Large intestine (tissue), 3 donors: ENCODE results near the gene MSI1. TPM values are rescaled to one million over a fixed set of nuclear protein-coding genes. Genes with fewer than 3 reads are reported as not detected.

Source experiments
- DNase-seq, 2 donors: peaks; one replicate each; pipeline versions ENCODE4 v3.0.0 to v3.0.0-alpha.2; 2013
- H3K27ac ChIP-seq: one replicate; pipeline ENCODE4 v1.5.1; 2013; ENCODE audit warnings: low read length
- H3K27me3 ChIP-seq: 2 replicates; pipeline ENCODE4 v1.6.1; 2013; ENCODE audit warnings: low read length; ENCODE audit not compliant: control insufficient read depth, insufficient read depth
- H3K36me3 ChIP-seq: 2 replicates; pipeline ENCODE4 v1.6.1; 2013; ENCODE audit warnings: low read length; ENCODE audit not compliant: control insufficient read depth, insufficient read depth
- H3K4me1 ChIP-seq: one replicate; pipeline ENCODE4 v1.6.1; 2013; ENCODE audit warnings: low read length; ENCODE audit not compliant: control insufficient read depth, insufficient read depth
- H3K4me3 ChIP-seq: one replicate; pipeline ENCODE4 v1.5.1; 2013; ENCODE audit warnings: low read length
- H3K9me3 ChIP-seq: one replicate; pipeline ENCODE4 v1.6.1; 2013; ENCODE audit warnings: mild to moderate bottlenecking, low read depth, low read length, moderate library complexity; ENCODE audit not compliant: control insufficient read depth
- WGBS: methylation state at CpG from one replicate; pipeline ENCODE4 v1.1.5; 2013; ENCODE audit warnings: low lambda C conversion rate; ENCODE audit not compliant: insufficient coverage; 5-methylcytosine and 5-hydroxymethylcytosine counted together
- polyA plus RNA-seq: library from polyadenylated mRNA; unstranded; fragments of 120-200 nt; gene quantifications from one replicate; pipeline ENCODE4 v1.2.1, GENCODE V29; 2013

The MSI1 gene
- polyA plus RNA-seq, 1 donor: 8.2 TPM

DNA sequence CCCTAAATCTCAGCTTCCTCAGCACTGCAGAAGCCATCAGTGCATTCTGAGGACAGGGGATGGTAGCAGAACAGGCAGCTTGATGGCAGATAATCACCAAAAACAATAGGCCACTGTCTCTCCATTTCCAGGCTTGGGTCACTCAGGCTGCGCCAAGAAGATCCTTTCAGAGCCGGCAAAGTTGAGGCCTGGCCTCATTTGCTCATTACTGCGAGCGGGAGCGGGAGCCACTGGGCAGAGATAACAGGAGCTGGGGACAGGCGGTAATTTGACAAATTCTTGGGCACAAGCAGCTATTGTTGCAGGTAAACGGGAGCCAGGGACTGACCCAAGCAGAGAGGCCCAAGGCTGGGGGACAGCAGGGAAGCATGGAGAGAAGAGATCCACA is 2.1 kb downstream of the MSI1 start:
- no peaks in the 10 kb centered on the region for H3K9me3 ChIP-seq
- no CpG with 5 or more reads among the region's 7 CpGs for WGBS
- H3K4me3 ChIP-seq: no peak overlapping the region
- H3K27me3 ChIP-seq: peaks cover 32% of the 10 kb centered on the region
- H3K36me3 ChIP-seq: peaks cover 4% of the 10 kb centered on the region
- peak overlapping the region; percentile 53 for H3K27ac ChIP-seq
- H3K4me1 ChIP-seq: peaks cover 69% of the 10 kb centered on the region
- DNase-seq: no peak

DNA sequence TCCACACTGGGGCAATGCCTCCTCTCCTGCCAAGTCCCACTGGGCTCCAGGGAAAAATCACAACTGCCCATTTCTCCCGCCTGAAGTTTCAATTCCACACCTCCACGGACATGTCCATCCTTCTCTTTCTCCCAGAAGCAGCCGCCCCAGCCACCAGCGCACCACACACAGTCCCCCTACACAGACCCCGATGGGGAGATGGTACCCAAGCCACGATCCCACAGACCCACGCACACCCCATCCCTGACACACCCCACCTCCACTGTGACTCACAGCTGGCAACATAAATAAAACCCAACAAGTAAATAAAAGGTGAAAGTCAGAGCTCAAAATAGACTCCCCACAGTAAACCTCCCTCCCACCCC is 2.6 kb downstream of the MSI1 start:
- Histone ChIP-seq H3K27ac (peak overlapping the region; percentile 53), H3K27me3 (peaks cover 27% of the 10 kb centered on the region), H3K9me3 (no peaks in the 10 kb centered on the region), H3K4me3 (no peak overlapping the region), H3K4me1 (peaks cover 73% of the 10 kb centered on the region), H3K36me3 (peaks cover 4% of the 10 kb centered on the region)
- DNase-seq: no peak
- WGBS: no CpG with 5 or more reads among the region's 7 CpGs

DNA sequence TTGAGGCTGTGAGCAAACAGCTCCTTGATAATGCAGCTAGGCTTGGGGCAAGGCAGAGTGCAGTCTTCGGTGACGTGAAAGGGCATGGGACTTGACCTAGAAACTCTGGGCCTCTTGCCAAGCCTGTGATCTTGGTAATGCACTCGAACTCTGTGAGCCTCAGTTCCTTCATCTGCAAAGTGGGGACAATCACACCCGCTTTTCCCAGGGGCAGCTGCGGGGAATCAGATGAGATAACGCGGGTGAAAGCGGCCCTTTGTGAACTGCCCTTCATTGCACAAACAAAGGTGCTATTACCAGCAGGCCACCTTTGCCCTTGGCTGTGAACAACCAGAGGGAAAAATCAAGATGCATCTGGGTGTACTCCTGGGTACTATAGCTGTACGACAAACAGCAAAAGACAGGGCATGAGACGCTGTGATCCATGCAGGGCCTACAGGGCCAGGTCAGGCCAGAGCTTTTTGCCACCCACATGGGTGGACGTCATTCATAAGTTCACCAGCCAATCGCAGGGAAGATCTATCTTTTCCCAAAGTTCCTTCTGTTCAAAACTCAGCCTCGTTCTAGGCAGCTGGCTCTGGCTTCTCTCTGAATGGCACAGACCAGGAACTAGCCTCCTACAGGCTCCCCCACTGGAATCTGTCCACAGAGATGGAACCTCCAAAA is 3.2 kb downstream of the MSI1 start:
- Histone ChIP-seq H3K4me1 (peaks cover 77% of the 10 kb centered on the region), H3K27me3 (peaks cover 22% of the 10 kb centered on the region), H3K36me3 (peaks cover 5% of the 10 kb centered on the region), H3K9me3 (no peaks in the 10 kb centered on the region), H3K27ac (peak overlapping the region; percentile 53), H3K4me3 (no peak overlapping the region)
- DNase-seq: peak; percentile 54 to 89
- no CpG with 5 or more reads among the region's 13 CpGs for WGBS

DNA sequence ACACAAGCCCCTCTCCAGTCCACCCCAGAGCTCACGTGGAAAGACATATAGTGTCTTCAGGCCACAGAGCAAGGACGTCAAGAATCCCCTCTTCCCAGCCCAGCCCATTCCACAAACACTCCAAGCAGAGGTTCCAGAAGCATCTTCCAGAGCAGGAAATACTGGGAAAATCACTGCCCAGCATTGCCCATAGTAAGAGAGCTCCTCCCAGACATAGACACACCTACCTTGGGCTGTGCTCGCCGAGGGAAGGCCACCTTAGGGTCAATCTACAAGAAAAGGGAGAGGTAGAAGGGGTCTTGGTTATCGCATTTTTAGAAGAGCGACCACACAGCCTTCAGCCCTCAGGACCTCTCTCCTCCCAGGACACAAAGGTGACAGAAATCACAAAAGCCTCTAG is 4.5 kb downstream of the MSI1 start:
- peaks cover 7% of the 10 kb centered on the region for H3K36me3 ChIP-seq
- peak overlapping the region; percentile 5 for H3K27ac ChIP-seq
- no CpG with 5 or more reads among the region's 6 CpGs for WGBS
- peaks cover 9% of the 10 kb centered on the region for H3K27me3 ChIP-seq
- peaks cover 70% of the 10 kb centered on the region for H3K4me1 ChIP-seq
- no peaks in the 10 kb centered on the region for H3K9me3 ChIP-seq
- no peak overlapping the region for H3K4me3 ChIP-seq
- DNase-seq: no peak

DNA sequence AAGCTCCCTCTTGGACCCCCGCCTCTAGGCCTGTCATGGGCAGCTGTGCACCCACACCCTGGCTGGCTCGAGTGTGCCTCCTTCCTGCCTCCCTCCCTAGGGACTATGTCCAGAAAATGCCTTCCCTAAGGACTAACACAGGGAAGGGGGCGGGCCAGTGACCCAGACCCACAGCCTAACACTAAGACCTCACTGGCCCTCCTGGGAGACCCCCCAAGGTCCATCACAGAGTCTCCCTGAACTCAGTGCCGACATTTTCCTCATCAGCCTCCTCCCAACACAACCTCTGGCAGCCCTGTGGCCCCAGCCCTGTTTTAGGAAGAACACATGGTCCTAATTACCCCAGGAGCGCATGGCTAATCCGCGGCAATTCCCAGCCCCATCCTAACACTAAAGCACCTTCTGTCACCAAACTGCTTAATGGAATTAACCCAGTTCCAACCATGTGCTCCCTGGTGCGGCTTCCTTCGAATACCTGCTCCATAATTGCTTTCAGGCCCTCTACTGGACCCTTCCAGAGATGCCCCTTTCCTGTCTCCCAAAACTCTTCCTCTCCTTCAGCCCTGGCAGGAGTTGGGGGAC is 5.6 kb downstream of the MSI1 start:
- no CpG with 5 or more reads among the region's 9 CpGs for WGBS
- peaks cover 7% of the 10 kb centered on the region for H3K27me3 ChIP-seq
- no peaks in the 10 kb centered on the region for H3K9me3 ChIP-seq
- DNase-seq: no peak
- peaks cover 68% of the 10 kb centered on the region for H3K4me1 ChIP-seq
- peaks cover 12% of the 10 kb centered on the region for H3K36me3 ChIP-seq
- H3K4me3 ChIP-seq: no peak overlapping the region
- peak overlapping the region; percentile 40 for H3K27ac ChIP-seq

DNA sequence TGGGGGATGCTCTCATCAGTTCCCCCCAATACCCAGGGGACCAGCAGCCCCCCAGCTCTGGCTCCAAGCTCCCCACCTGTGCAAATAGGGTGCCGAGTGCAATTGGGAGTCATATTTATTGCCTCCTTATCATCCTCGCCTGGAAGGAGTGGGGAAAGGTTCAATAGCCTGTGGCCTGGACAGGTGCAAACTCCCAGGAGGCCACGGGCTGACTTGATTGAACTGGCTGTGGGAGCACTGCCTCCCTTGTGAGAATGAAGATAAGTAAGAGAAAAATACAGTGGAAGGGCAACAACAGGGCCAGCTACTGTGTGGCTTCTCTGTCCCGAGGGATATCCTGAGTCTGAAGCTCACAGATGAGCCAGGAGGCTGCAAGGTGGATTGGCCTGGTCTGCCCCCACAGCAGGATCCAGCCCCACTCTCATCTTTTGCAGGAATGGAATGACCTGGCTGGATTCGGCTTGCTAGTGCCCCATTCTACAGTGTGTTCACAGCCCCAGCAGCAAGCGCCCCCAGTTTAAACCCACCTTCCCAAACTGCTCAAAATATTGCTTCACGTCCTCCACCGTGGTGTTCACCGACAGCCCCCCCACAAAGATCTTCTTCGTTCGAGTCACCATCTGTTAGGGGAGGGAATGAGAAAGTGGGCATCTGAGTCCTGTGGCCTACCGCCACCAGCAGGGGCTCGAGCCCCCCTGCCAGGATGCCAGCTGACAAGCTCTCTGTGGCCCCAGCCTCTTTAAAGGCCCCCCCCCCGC is 6.3 kb downstream of the MSI1 start:
- Histone ChIP-seq H3K27me3 (peaks cover 3% of the 10 kb centered on the region), H3K4me3 (no peak overlapping the region), H3K4me1 (peaks cover 64% of the 10 kb centered on the region), H3K9me3 (no peaks in the 10 kb centered on the region), H3K27ac (peak overlapping the region; percentile 77), H3K36me3 (peaks cover 16% of the 10 kb centered on the region)
- peak; percentile 66 to 87 for DNase-seq
- 60% methylated on average over 1 of the region's 14 CpGs for WGBS

DNA sequence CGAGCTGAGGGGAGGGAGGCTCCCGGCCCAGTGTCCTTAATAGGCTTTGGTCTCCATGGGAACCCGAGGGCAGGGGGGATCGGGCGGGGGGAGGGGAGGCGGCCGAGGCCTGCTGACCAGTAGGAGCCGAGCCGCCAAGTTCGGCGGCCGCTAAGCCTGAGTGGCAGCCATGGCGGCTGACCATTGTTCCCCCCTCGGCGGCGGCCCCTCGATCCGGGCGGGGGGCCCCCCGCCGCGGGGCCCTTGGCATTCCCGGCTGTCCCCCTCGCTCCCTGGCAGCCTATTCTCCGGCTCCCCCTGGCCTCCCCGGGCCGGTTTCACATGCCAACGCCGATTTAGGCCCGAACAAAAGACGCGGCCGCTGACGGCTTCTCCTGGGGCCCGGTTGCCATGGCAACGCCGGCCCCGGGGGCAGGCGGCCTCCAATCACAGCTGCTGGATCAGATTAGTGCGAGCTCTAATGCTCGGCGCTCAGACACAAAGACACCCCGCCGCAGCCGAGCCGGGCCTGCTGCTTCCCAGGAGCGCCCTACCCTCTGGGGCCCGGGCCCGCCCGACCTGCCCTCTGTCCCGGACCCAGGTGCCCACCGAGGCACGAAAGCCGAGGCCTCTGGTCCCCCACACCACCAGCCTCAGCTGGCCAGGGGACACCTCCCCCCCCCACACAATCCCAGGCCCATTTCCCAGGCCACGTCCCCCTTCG is 7.3 kb downstream of the MSI1 start:
- H3K4me3 ChIP-seq: peak overlapping the region; percentile 35
- no CpG with 5 or more reads among the region's 56 CpGs for WGBS
- no peaks in the 10 kb centered on the region for H3K27me3 ChIP-seq
- DNase-seq: peak; percentile 63 to 85
- peak overlapping the region; percentile 77 for H3K27ac ChIP-seq
- peaks cover 54% of the 10 kb centered on the region for H3K4me1 ChIP-seq
- H3K9me3 ChIP-seq: no peaks in the 10 kb centered on the region
- H3K36me3 ChIP-seq: peaks cover 22% of the 10 kb centered on the region

DNA sequence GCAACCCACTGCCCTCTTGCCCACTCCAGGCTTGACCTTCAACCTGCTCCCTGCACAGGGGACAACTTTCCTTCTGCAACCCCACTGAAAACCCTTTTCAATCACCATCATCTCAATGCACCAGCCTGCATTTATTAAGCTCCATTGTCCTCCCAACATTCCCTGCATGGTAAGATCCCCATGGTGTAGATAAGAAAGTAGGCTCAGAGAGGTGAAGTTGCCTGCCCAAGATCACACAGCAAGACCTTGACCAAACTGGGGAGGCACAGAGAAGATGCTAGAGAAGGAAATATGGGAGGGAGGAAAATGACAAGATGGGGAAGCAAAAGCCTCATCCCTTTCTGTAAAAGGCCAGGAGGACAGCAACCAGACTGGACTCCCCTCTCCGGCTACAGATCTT is 9.8 kb downstream of the MSI1 start:
- Histone ChIP-seq H3K9me3 (no peaks in the 10 kb centered on the region), H3K27me3 (no peaks in the 10 kb centered on the region), H3K36me3 (peaks cover 22% of the 10 kb centered on the region), H3K27ac (no peak overlapping the region), H3K4me3 (no peak overlapping the region), H3K4me1 (peaks cover 31% of the 10 kb centered on the region)
- WGBS: no CpG with 5 or more reads among the region's 1 CpG
- no peak for DNase-seq

DNA sequence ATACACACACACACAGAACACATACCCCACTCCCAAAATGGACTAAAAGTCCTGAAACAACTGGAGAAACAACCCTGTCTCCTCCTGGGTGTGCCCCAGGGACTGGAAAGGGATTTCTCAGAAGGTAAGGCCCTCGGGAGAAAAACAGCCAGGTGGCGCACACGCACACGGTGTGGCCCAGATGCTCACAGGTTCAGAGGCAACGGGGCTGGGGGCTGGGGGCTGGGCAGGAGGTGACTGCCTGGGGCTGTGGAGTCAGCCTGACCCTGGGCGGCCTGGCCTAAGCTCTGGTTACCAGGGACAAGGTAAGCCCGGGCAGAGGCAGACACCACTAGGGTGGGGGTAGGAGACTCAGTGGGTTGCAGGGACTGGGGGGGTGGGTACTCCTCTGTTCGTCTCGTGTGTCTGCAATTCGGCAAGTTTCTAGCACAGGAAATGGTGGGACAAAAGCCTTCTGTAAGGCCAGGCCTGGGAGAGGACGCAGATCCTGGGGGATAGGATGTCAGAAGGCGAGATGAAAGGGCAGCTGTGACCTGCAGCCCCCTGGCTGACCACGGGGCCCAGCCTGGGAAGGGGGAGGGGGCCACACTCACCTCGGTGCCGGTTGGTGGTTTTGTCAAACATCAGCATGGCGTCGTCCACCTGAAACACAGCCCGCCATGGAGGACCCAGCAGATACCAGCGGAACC is 10.4 kb downstream of the MSI1 start:
- Histone ChIP-seq H3K27me3 (no peaks in the 10 kb centered on the region), H3K27ac (no peak overlapping the region), H3K4me1 (peaks cover 25% of the 10 kb centered on the region), H3K9me3 (no peaks in the 10 kb centered on the region), H3K4me3 (no peak overlapping the region), H3K36me3 (peaks cover 21% of the 10 kb centered on the region)
- no peak for DNase-seq
- WGBS: no CpG with 5 or more reads among the region's 19 CpGs

DNA sequence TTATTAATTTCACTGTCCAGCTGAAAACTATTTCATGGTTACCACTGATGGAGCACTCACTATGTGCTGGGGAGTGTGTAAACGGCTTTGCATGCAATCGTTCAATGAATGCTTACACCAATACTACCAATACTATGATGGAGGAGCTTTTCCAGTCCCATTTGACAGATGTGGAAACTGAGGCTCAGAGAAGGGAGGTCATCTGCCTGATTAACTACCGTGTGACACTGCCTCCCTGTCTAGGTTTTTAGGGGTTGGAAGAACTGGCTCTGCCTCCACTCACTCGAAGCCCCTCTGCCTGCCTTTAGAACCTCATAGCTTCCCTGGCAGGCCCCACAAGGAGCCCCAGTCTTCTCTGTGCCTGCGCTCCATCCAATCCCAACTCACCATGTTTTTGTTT is 11.9 kb downstream of the MSI1 start:
- H3K9me3 ChIP-seq: no peaks in the 10 kb centered on the region
- H3K4me1 ChIP-seq: peaks cover 11% of the 10 kb centered on the region
- WGBS: 100% methylated on average over 2 of the region's 5 CpGs
- no peak overlapping the region for H3K27ac ChIP-seq
- no peak overlapping the region for H3K4me3 ChIP-seq
- DNase-seq: no peak
- no peaks in the 10 kb centered on the region for H3K27me3 ChIP-seq
- H3K36me3 ChIP-seq: peaks cover 29% of the 10 kb centered on the region
